Hematopoietic multipotent progenitor cell (in vitro differentiated cells): ENCODE measurements around the gene PSME2. TPM values are rescaled to one million over a fixed set of nuclear protein-coding genes. Genes with fewer than 3 reads are reported as not detected.
"Not testable (repeated sequence)": the region's sequence is repeated elsewhere in the genome, so short reads cannot be mapped to it uniquely, and the experiment has no call there.

Experiments used
- DNase-seq, 3 donors: peaks; one replicate each; pipeline ENCODE4 v3.0.0-alpha.2; 2011 to 2015; ENCODE audit warnings: low read depth in 2 of 3, low spot score in 2 of 3
- total RNA-seq: library from RNA; depleted of rRNA; stranded (reverse); fragments of >200 nt; gene quantifications from one replicate; pipeline ENCODE4 v1.2.3, GENCODE V29; 2012

PSME2 gene
- total RNA-seq, 1 donor: 38.0 TPM

DNA sequence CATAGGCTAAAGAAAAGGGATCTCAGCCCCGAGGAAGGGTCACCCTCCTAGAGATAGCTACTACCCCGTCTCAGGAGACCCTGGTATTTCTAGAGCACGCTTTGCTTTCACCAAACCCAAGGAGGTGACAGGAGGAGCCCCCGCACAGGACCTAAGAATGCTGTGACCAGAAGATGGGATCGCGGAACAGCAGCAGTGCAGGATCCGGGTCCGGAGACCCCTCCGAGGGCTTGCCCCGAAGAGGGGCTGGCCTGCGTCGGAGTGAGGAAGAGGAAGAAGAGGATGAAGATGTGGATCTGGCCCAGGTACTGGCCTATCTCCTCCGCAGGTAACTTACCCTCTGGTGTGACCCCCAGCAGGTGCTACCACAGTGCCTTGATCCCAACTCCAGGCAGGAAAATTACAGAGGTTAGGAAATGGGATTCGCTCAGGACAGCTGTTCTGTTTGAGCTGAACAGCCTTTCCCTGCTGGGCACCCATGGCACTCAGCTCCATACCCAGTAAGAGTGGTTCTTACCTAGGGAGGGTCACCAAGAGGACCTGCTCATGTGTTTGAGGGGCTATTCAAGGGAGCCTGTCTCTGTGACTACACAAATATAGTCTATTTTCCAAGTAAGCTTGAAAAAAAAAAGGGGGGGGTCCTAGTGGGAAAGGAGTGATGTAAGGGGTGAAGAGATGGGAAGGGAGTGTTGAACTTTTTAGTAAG lies 30.8 kb downstream of the PSME2 start:
- no peak for DNase-seq

DNA sequence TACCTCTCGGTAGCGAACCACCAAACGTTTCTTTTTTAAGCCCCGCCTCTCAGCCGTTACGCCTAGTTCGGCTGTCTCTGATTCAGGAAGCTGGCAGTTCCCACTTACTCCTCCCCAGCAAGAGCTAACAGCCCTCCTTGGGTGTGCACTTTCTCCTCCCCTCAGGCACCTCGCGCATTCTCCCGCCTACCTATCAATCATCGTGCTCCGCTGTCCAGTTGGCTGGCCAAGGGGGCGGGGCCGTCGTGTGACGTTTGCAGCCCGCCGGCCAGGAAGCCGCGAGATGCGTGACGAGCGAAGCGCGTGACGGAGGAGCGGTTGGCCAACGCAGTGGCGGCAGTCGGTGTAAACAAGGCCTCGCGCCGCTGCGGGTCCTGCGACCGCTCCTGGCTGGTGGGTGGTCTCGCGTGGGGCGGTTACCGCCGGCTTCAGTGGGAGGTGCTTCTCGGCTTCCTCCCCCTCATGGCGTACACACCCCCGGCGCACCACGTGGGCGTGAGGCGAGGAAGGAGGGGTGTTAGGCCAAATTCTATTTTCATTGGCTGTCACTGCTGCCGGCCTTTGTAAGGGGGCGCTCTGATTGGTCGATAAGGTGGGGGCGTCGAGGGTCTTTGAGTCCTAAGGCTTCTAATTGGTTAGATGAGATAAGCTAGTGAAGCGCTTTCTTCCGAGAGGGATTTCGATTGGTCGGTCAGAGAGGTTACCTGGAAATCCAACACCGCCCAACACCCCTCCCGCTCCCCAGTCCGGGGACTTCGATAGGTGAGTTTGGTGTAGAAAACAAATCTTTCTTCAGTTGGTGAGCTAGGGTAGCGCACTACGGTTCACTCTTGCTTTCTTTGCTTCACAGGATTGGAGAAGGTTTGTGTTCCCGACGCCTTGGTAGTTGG lies 31.6 kb downstream of the PSME2 start, which contains the start of the genes DCAF11 and NRL:
Gene DCAF11, plus strand, starts transcription at position 246 of the 890 bp plus-strand sequence. CDS start 818 bp downstream, outside the sequence.
Gene NRL, minus strand, starts transcription at position 418 of the 890 bp plus-strand sequence. CDS start 32,101 bp downstream, outside the sequence.
- DNase-seq: peak; percentile 98 to 100 (median 99)

GRCh38 chr14:24113801-24114531 lies 32.4 kb downstream of the PSME2 start:
- DNase-seq: peak in 2 of 3 donors; percentile 90 to 93

- no peak for DNase-seq
Measured at GRCh38 chr14:24113379-24113800, 33.0 kb downstream of the PSME2 start.

DNA sequence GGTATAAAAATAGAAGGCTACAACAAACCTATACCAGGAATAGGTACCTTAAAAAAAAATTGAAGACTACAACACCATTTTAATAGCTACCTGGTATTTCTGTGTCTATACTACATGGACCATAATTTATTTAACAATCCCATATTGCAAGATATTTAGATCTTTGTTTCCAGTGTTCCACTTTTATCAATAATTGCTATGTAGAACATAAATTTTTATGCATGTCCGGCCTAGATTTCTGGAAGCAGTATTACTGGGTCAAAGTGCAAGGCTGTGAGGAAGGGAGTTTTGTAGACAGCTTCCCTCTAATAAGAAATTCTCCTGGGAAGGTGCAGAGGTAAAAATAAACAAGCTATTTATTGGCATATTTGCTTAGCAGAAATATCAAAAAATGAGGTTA lies 35.9 kb downstream of the PSME2 start:
- no peak for DNase-seq

DNA sequence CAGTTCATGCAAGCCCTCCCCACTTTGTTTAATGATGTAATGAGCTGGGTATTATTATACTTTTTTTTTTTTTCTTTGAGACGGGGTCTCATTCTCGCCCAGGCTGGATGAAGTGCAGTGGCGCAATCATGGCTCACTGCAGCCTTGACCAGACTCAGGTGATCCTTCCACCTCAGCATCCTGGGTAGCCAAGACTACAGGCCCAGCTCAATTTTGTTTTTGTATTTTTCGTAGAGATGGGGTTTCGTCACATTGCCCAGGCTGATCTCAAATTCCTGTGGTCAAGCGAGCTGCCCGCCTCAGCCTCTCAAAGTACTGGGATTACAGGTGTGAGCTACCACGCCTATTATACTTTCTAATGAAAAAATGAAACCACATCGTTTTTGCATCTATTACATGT lies 36.4 kb downstream of the PSME2 start:
- no peak for DNase-seq

DNA sequence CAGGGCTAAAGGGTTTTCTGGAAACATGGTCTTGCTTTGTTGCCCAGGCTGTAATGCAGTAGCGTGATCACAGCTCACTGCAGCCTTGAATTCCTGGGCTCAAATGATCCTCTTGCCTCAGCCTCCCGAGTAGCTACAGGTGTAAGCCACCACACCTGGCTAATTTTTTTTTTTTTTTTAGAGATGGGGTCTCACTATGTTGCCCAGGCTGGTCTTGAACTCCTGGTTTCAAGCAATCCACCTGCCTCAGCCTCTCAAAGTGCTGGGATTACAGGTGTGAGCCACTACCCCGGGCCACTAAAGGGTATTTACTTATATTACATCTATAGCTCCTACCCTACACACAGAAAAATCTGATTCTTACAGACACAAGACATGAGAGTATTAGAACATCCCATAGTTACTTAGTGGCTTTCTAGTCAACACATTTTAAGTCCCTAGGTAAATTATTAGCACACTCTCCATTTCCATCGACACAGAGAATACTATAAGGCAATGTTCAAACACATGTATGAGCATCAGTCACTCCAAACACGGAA lies 38.0 kb downstream of the PSME2 start:
- no peak for DNase-seq

- no peak for DNase-seq
Measured at GRCh38 chr14:24106672-24107271, 39.6 kb downstream of the PSME2 start.

GRCh38 chr14:24105609-24106239 lies 40.7 kb downstream of the PSME2 start:
- not testable (repeated sequence) for DNase-seq

DNA sequence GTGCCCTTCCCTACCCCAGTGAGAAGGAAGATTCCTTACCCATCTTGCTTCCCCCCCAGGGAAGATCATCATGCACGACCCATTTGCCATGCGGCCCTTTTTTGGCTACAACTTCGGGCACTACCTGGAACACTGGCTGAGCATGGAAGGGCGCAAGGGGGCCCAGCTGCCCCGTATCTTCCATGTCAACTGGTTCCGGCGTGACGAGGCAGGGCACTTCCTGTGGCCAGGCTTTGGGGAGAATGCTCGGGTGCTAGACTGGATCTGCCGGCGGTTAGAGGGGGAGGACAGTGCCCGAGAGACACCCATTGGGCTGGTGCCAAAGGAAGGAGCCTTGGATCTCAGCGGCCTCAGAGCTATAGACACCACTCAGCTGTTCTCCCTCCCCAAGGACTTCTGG lies 43.0 kb downstream of the PSME2 start:
- no peak for DNase-seq

- no peak for DNase-seq
Measured at GRCh38 chr14:24102357-24103048, 43.9 kb downstream of the PSME2 start.

DNA sequence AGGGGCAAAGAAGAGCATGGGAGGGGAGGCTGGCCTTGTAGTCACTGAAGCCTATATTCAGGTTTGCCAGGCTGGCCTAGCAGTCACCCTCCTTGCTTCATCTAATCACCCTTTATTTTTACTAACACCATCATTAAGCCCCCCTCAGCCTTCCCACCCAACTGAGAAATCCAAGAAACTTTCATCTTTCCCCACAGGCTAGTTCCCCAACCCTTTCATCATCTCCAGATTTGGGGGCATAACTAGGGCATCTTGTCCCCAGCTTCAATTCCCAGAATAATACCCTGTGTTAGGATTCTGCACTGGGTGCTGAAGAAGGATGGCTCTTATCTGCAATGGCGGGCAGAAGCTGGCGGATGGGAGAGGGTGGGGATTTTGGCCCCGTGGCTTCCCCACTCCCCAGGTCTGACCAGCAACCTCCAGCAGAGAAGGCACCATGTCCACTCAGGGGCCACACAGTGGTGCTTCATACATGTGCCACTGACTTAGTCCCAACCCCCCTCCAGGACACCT lies 45.4 kb downstream of the PSME2 start:
- DNase-seq: no peak

DNA sequence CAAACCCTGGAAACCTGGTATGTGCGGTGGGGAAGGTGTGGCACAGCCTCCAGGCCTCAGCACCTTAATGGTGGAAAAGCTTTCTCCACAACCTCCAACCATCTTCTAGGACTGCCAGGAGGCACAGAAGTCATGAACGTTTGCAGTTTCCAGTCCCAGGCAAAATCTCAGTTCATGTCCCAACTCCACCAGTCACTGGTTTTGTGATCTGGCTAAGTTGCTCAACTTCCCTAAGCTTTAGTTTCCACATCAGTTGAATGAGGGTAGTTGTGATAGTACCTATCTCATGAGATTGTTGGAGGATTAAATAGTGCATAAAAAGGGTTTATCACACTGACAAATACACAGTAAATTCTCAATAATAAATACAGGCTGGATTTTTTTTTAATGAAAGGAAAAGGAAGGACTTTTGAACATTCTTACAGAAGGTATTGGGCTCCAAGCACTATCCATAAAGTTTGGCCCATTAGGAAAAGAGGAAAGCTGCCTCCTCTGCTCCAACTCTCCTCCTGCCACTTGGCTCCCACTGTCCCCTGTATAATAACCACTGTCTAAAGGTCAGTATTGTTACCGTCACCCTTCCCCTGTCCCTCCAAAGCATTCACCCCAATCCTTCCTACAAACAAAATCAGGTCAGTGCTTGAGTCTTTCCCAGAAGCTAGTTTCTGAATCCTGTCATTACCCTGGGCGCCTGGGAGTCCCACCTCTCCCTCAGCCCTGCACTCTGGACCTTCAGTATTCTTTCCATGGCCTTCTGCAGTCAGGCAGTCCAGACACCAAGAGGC lies 46.0 kb downstream of the PSME2 start:
- DNase-seq: no peak

DNA sequence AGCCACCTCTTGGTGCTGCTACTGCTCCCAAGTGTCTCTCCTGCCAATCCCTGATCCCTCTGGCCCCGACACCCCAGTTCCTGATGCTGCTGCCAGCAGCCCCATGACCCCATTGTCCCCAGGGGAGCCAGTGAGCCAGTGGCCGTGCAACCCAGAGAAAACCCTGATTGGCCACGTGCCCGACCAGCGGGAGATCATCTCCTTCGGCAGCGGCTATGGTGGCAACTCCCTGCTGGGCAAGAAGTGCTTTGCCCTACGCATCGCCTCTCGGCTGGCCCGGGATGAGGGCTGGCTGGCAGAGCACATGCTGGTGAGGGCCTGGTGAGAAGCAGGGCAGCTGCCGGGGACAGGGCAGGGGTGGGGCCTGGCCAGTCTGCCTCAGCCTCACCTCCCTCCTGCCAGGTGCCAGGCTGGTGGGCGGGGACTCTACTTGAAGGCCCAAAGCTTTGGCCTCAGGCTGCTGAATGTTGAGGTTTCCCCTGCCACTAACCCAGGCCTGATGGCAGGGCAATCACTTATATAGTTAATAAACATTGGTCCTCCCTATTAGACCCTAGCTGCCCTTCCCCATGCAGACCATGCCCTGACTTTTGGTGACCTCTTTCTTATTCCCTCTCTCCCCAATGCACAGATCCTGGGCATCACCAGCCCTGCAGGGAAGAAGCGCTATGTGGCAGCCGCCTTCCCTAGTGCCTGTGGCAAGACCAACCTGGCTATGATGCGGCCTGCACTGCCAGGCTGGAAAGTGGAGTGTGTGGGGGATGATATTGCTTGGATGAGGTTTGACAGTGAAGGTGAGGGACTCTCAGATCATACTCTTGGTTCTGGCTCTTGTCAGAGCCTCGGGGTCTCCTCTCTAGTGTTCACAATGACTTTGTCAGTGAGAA lies 47.2 kb downstream of the PSME2 start:
- DNase-seq: no peak

DNA sequence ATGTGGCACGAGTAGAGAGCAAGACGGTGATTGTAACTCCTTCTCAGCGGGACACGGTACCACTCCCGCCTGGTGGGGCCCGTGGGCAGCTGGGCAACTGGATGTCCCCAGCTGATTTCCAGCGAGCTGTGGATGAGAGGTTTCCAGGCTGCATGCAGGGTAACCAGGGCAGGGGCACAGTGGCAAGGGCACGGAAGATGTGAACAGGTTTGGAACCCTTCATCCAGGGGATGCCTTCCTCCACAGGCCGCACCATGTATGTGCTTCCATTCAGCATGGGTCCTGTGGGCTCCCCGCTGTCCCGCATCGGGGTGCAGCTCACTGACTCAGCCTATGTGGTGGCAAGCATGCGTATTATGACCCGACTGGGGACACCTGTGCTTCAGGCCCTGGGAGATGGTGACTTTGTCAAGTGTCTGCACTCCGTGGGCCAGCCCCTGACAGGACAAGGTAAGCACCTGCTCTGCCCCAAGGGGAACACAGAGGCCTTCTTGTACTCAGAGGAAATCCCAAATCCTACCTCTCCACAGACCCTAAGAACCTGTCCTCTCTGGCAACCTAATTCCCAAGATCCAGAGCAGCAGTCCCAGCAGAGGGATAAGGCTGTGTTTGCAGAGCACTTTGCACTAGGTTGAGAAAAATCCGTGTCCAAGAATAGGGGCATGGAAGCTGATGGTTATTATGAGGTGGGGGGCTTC lies 48.0 kb downstream of the PSME2 start:
- DNase-seq: no peak

GRCh38 chr14:24096545-24097181 lies 49.7 kb downstream of the PSME2 start:
- no peak for DNase-seq
